Lung (tissue), 12 donors: Measurements from ENCODE around the gene EFS. TPM values are rescaled to one million over a fixed set of nuclear protein-coding genes. Genes with fewer than 3 reads are reported as not detected.

ENCODE experiments used
- ATAC-seq: fragments of 200-7000 bp; cut with Tn5 transposase; one replicate; pipeline ENCODE4 v1.9.1; 2020; ENCODE audit warnings: moderate number of reproducible peaks; ENCODE audit not compliant: insufficient read depth, low FRiP score
- DNase-seq, 3 donors: peaks; one replicate each; pipeline ENCODE4 v3.0.0-alpha.2; 2013 to 2017
- H3K27ac ChIP-seq, 2 donors: one replicate each; pipeline ENCODE4 v1.5.1; 2013; ENCODE audit warnings: mild to moderate bottlenecking in 2 of 2, moderate library complexity in 2 of 2, control low read depth in 1 of 2, inconsistent platforms in 1 of 2, low read depth in 1 of 2, low read length in 1 of 2
- H3K27me3 ChIP-seq, 3 donors: one replicate each; pipeline ENCODE4 v1.5.1; 2013; ENCODE audit warnings: low read length in 2 of 3; ENCODE audit not compliant: control insufficient read depth in 3 of 3, insufficient read depth in 3 of 3
- H3K36me3 ChIP-seq, 4 donors: one replicate each; pipeline ENCODE4 v1.5.1; 2013; ENCODE audit warnings: low read length in 4 of 4, mild to moderate bottlenecking in 1 of 4, moderate library complexity in 1 of 4; ENCODE audit not compliant: control insufficient read depth in 4 of 4, insufficient read depth in 4 of 4
- H3K4me1 ChIP-seq, 5 donors: one replicate each; pipeline ENCODE4 v1.5.1; 2013; ENCODE audit warnings: low read length in 5 of 5, mild to moderate bottlenecking in 2 of 5, moderate library complexity in 1 of 5; ENCODE audit not compliant: control insufficient read depth in 5 of 5, insufficient read depth in 5 of 5
- H3K4me3 ChIP-seq: one replicate; pipeline ENCODE4 v1.5.1; 2013; ENCODE audit warnings: mild to moderate bottlenecking, control low read depth, moderate library complexity
- H3K9ac ChIP-seq, 2 donors: one replicate each; pipeline ENCODE4 v1.5.1; 2013; ENCODE audit warnings: low read length in 2 of 2, control low read depth in 1 of 2; ENCODE audit not compliant: insufficient read depth in 1 of 2
- H3K9me3 ChIP-seq, 4 donors: one replicate each; pipeline ENCODE4 v1.5.1; 2013; ENCODE audit warnings: low read length in 3 of 4, mild to moderate bottlenecking in 1 of 4, moderate library complexity in 1 of 4; ENCODE audit not compliant: control insufficient read depth in 4 of 4, insufficient read depth in 3 of 4
- CTCF ChIP-seq: IDR thresholded peaks from 2 replicates; pipeline ENCODE4 v1.5.1; 2012; ENCODE audit warnings: mild to moderate bottlenecking; ENCODE audit errors: control extremely low read depth, extremely low read depth
- WGBS, 2 donors: extraction: QIAGEN DNeasy Blood & Tissue Kit; methylation state at CpG; one replicate each; pipeline ENCODE4 v1.1.7; 2013; 5-methylcytosine and 5-hydroxymethylcytosine counted together
- polyA plus RNA-seq, 2 donors: library from polyadenylated mRNA; stranded (reverse); fragments of 200-250 nt; gene quantifications; one replicate each; pipeline ENCODE4 v1.2.1, GENCODE V29; 2013
- total RNA-seq, 2 donors: library from RNA; depleted of rRNA in 1 of 2; stranded (reverse); fragments of >200 nt in 1 of 2; gene quantifications; one replicate each; pipeline ENCODE4 v1.2.1, GENCODE V29; 2014 to 2021
- donor health status: control.
- donor health status: control.
- donor health status: Bipolar disorder and iron deficiency.
- donor health status: healthy.
- donor health status: DM: yes; HTN: yes; CAD: no.

Gene EFS
- total and polyA plus RNA-seq, 4 donors: 6.5 to 19.9 (median 12.7) TPM

GRCh38 chr14:23324455-23324846 lies 40.5 kb downstream of the EFS start:
- no peak overlapping the region for H3K4me3 ChIP-seq
- H3K4me1 ChIP-seq: peaks cover 0 to 15% (median 5%) of the 10 kb centered on the region in 5 donors
- no peak for TF ChIP-seq CTCF
- no peaks in the 10 kb centered on the region for H3K27me3 ChIP-seq
- H3K36me3 ChIP-seq: peaks cover 14 to 29% (median 21%) of the 10 kb centered on the region in 4 donors
- DNase-seq (no peak), ATAC-seq (no peak)
- H3K9me3 ChIP-seq: no peaks in the 10 kb centered on the region
- no peak overlapping the region for H3K9ac ChIP-seq
- H3K27ac ChIP-seq: no peak overlapping the region
- 93 to 98% methylated on average over 2 of the region's 2 CpGs for WGBS, 2 donors

- Histone ChIP-seq H3K9me3 (no peaks in the 10 kb centered on the region), H3K36me3 (peaks cover 14 to 30% (median 21%) of the 10 kb centered on the region in 4 donors), H3K4me3 (no peak overlapping the region), H3K4me1 (peaks cover 0 to 15% (median 5%) of the 10 kb centered on the region in 5 donors), H3K27me3 (no peaks in the 10 kb centered on the region), H3K9ac (no peak overlapping the region), H3K27ac (no peak overlapping the region)
- WGBS, 2 donors: 77 to 87% methylated on average over 18 of the region's 18 CpGs
- no peak for TF ChIP-seq CTCF
- no peak for DNase-seq
- ATAC-seq: no peak
Observed at GRCh38 chr14:23323838-23324454, 41.0 kb downstream of the EFS start.

GRCh38 chr14:23322568-23323517 lies 42.1 kb downstream of the EFS start:
- Histone ChIP-seq H3K9me3 (no peaks in the 10 kb centered on the region), H3K36me3 (peaks cover 14 to 30% (median 21%) of the 10 kb centered on the region in 4 donors), H3K4me1 (peaks cover 0 to 15% (median 5%) of the 10 kb centered on the region in 5 donors), H3K4me3 (peak overlapping the region; percentile 70), H3K9ac (peak overlapping the region; percentile 74 to 99), H3K27ac (peak overlapping the region in 1 of 2 donors; percentile 24), H3K27me3 (no peaks in the 10 kb centered on the region)
- 55 to 60% methylated on average over 10 of the region's 10 CpGs for WGBS, 2 donors
- ATAC-seq: no peak
- no peak for TF ChIP-seq CTCF
- no peak for DNase-seq
